Naive thymus-derived CD4-positive, alpha-beta T cell (primary cell): Measurements from ENCODE around the gene ADCY7. TPM values are rescaled to one million over a fixed set of nuclear protein-coding genes. Genes with fewer than 3 reads are reported as not detected.

ENCODE experiments used
- ATAC-seq: fragments of 150-1000 bp; cut with Tn5 transposase; 2 replicates; pipeline ENCODE4 v1.10.0; 2021; ENCODE audit warnings: mild to moderate bottlenecking, moderate library complexity
- CTCF ChIA-PET: fragments of 350-600 bp; sonication (Branson Sonifier 250); formaldehyde crosslinking; loops from one replicate; lab custom pipeline; 2021; ENCODE audit warnings: antibody characterized with exemption; lab: Charles Lee
- POLR2A ChIA-PET: fragments of 350-600 bp; sonication (Branson Sonifier 250); formaldehyde crosslinking; loops from one replicate; lab custom pipeline; 2021; ENCODE audit warnings: antibody characterized with exemption, inconsistent platforms; lab: Charles Lee
- DNase-seq, 9 donors: peaks; one replicate each; pipeline versions ENCODE4 v3.0.0 to v3.0.0-alpha.2; 2020 to 2022; ENCODE audit warnings: mixed read lengths in 1 of 9
- H3K27ac ChIP-seq: one replicate; pipeline ENCODE4 v1.7.0; 2013; ENCODE audit warnings: mild to moderate bottlenecking, low read depth, low read length, moderate library complexity
- H3K27me3 ChIP-seq, 2 donors: one replicate each; pipeline ENCODE4 v1.7.0; 2013; ENCODE audit warnings: low read length in 2 of 2, mild to moderate bottlenecking in 2 of 2, moderate library complexity in 2 of 2; ENCODE audit not compliant: control insufficient read depth in 2 of 2, insufficient read depth in 2 of 2
- H3K36me3 ChIP-seq, 3 experiments: 1 replicate in 2 of 3; 2 replicates in 1 of 3; pipeline ENCODE4 v1.7.0; 2013; ENCODE audit warnings: low read length in 3 of 3, mild to moderate bottlenecking in 3 of 3, moderate library complexity in 1 of 3; ENCODE audit not compliant: insufficient read depth in 3 of 3, control insufficient read depth in 2 of 3
- H3K4me1 ChIP-seq, 2 donors: one replicate each; pipeline ENCODE4 v1.7.0; 2013; ENCODE audit warnings: low read length in 2 of 2, mild to moderate bottlenecking in 2 of 2, moderate library complexity in 1 of 2; ENCODE audit not compliant: control insufficient read depth in 2 of 2, insufficient read depth in 2 of 2
- H3K4me3 ChIP-seq: 2 replicates; pipeline ENCODE4 v1.7.0; 2013; ENCODE audit warnings: mild to moderate bottlenecking, low read length
- H3K9me3 ChIP-seq, 3 experiments: 1 replicate in 2 of 3; 2 replicates in 1 of 3; pipeline ENCODE4 v1.7.0; 2013; ENCODE audit warnings: low read length in 3 of 3; ENCODE audit not compliant: control insufficient read depth in 2 of 3
- H3K27ac Mint-ChIP-seq, 9 donors: one replicate each; pipeline ENCODE4 v1.8.0; 2020 to 2022; ENCODE audit warnings: mixed read lengths in 9 of 9, mild to moderate bottlenecking in 8 of 9, moderate library complexity in 5 of 9, inconsistent platforms in 2 of 9
- H3K27me3 Mint-ChIP-seq, 5 donors: one replicate each; pipeline ENCODE4 v1.8.0; 2021 to 2022; ENCODE audit warnings: mixed read lengths in 5 of 5, mild to moderate bottlenecking in 1 of 5
- H3K36me3 Mint-ChIP-seq, 5 donors: one replicate each; pipeline ENCODE4 v1.8.0; 2020 to 2022; ENCODE audit warnings: mixed read lengths in 5 of 5, mild to moderate bottlenecking in 3 of 5, inconsistent platforms in 1 of 5
- H3K4me1 Mint-ChIP-seq, 7 donors: one replicate each; pipeline ENCODE4 v1.8.0; 2020 to 2022; ENCODE audit warnings: mixed read lengths in 7 of 7, mild to moderate bottlenecking in 3 of 7, inconsistent platforms in 1 of 7
- H3K4me3 Mint-ChIP-seq, 10 donors: one replicate each; pipeline ENCODE4 v1.8.0; 2020 to 2022; ENCODE audit warnings: mild to moderate bottlenecking in 10 of 10, mixed read lengths in 10 of 10, moderate library complexity in 6 of 10, inconsistent platforms in 2 of 10
- H3K9me3 Mint-ChIP-seq, 11 donors: one replicate each; pipeline ENCODE4 v1.8.0; 2020 to 2022; ENCODE audit warnings: mixed read lengths in 11 of 11, mild to moderate bottlenecking in 4 of 11, inconsistent platforms in 1 of 11, moderate library complexity in 1 of 11
- intact Hi-C, 2 donors: fragments of 100-400 bp; cut with micrococcal nuclease; formaldehyde crosslinking; loops; one replicate each; pipeline ENCODE4 v1.15.1; 2023
- polyA plus RNA-seq, 2 donors: library from polyadenylated mRNA; unstranded; fragments of 300-500 nt; fragmentation: Illumina TruSeq; gene quantifications; one replicate each; pipeline ENCODE4 v1.2.3, GENCODE V29; 2021
- total RNA-seq, 6 experiments: library from RNA in 5 of 6; stranded (reverse) in 5 of 6; gene quantifications; 1 replicate in 5 of 6; 2 replicates in 1 of 6; pipeline ENCODE4 v1.2.3 and lab custom pipeline; 2021 to 2026

Gene ADCY7
- total and polyA plus RNA-seq, 7 experiments from 2014 or later: 62.6 to 326 (median 207) TPM

DNA sequence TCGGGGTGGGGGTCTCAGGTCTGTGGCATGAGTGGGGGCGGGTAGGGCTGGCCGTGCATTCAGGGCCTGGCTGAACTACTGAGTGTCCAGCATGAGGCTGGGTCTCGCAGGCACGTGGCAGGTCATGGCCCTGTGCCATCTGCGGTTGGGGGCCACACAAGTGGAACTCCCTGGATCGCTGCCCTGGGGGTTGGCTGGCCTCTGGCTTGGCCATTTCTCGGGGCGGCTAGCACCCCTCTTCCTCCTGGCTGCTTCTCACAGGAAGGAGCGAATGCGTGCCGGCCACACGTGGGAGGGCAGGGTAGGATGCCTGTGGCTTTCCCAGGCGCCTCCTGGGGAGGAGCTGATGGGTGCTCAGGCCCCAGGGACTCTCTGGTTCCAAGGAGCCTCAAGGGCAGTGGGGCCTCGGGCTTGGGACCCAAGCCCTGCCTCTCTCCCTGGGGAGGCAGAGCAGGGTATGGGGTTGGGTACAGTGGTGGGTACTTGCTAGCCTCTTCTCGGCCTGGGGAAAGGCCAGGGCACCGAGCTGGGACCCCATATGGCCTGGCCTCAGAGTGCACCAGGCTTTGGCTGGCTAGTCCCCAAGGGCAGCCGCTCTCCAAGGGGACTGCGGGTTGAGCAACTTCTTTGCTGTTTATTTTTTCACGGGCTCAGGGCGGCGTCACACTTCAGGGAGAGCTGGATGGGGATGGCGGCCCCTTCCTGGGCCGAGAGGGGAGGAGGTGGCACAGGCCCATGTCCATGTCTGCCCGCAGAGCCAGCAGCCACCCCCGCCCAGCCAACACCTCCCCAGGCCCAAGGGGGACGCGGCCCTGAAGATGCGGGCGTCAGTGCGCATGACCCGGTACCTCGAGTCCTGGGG lies 37.5 kb downstream of the ADCY7 start:
- H3K36me3 Mint-ChIP-seq: peaks cover 0 to 13% (median 3%) of the 10 kb centered on the region in 5 donors
- no peaks in the 10 kb centered on the region for H3K9me3 Mint-ChIP-seq
- peaks cover 0 to 95% (median 10%) of the 10 kb centered on the region in 3 experiments for H3K36me3 ChIP-seq
- ATAC-seq: no peak
- no peaks in the 10 kb centered on the region for H3K27me3 ChIP-seq
- H3K27ac Mint-ChIP-seq: peak overlapping the region in 3 of 9 donors; percentile 51 to 81 (median 62)
- H3K27me3 Mint-ChIP-seq: no peaks in the 10 kb centered on the region
- no peaks in the 10 kb centered on the region for H3K4me1 ChIP-seq
- CTCF ChIA-PET: no interaction called here
- H3K4me1 Mint-ChIP-seq: peaks cover 0 to 3% (median 0%) of the 10 kb centered on the region in 7 donors
- H3K4me3 Mint-ChIP-seq: no peak overlapping the region
- H3K27ac ChIP-seq: no peak overlapping the region
- POLR2A ChIA-PET: no interaction called here
- peak in 1 of 9 donors; percentile 2 for DNase-seq
- H3K9me3 ChIP-seq: no peaks in the 10 kb centered on the region
- intact Hi-C loops: no loop called here
- H3K4me3 ChIP-seq: no peak overlapping the region

DNA sequence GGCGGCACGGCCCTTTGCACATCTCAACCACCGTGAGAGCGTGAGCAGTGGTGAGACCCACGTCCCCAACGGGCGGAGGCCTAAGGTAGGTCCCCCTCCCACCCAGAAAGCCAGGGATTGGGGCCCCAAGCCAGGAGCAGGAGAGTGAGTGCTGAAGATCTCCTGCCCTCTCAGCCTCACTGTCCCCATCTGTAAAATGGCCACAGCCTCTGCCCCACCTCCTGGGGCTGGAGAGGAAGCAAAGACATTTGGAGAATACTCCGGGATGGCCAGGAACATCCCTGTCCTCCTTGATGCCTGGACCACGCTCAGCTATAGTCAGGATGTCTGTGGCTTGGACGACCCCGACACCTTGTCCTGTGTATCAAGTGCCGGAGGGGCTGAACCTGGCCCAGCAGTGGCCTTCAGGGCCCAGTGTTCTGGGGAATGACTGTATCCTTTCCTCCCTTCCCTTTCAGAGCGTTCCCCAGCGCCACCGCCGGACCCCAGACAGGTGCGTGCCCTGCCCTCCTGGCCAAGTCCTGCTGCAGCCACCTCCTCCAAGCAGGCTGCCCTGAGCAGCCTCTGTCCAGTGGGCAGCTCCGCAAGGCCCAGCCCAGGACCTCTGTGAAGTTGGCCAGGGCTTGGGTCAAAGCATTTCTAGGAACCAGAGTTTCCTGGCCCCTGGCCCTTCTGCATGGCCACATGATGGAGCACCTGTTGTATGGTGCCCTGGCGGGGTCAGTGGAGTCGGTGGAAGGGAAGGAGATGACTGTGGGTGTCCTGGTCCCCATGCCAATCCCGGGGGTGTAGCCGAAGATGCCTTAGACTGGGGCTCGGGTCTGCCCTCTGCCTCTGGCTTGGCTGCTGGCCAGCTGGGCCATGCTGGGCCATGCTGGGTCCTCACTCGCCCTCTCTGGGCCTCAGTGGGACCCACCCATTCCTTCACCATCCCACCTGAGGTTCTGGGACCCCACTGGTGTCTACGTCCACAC lies 38.4 kb downstream of the ADCY7 start:
- H3K27me3 ChIP-seq: no peaks in the 10 kb centered on the region
- no peaks in the 10 kb centered on the region for H3K9me3 Mint-ChIP-seq
- H3K4me3 ChIP-seq: no peak overlapping the region
- H3K4me1 ChIP-seq: no peaks in the 10 kb centered on the region
- H3K27me3 Mint-ChIP-seq: no peaks in the 10 kb centered on the region
- H3K4me3 Mint-ChIP-seq: no peak overlapping the region
- peak overlapping the region in 3 of 9 donors; percentile 8 to 20 (median 9) for H3K27ac Mint-ChIP-seq
- POLR2A ChIA-PET: interaction anchor here (0.5 kb wide), 1 partner anchor 26 kb away, joined by 5 read pairs; no protein-coding TSS in a partner anchor
- peaks cover 0 to 15% (median 3%) of the 10 kb centered on the region in 5 donors for H3K36me3 Mint-ChIP-seq
- DNase-seq: peak in 1 of 9 donors; percentile 4
- H3K27ac ChIP-seq: no peak overlapping the region
- peaks cover 0 to 3% (median 0%) of the 10 kb centered on the region in 7 donors for H3K4me1 Mint-ChIP-seq
- no peaks in the 10 kb centered on the region for H3K9me3 ChIP-seq
- CTCF ChIA-PET: interaction anchor here (1.2 kb wide), 1 partner anchor 30 kb away, joined by 4 read pairs; no protein-coding TSS in a partner anchor
- no peak for ATAC-seq
- intact Hi-C loops: no loop called here
- H3K36me3 ChIP-seq: peaks cover 0 to 95% (median 6%) of the 10 kb centered on the region in 3 experiments

DNA sequence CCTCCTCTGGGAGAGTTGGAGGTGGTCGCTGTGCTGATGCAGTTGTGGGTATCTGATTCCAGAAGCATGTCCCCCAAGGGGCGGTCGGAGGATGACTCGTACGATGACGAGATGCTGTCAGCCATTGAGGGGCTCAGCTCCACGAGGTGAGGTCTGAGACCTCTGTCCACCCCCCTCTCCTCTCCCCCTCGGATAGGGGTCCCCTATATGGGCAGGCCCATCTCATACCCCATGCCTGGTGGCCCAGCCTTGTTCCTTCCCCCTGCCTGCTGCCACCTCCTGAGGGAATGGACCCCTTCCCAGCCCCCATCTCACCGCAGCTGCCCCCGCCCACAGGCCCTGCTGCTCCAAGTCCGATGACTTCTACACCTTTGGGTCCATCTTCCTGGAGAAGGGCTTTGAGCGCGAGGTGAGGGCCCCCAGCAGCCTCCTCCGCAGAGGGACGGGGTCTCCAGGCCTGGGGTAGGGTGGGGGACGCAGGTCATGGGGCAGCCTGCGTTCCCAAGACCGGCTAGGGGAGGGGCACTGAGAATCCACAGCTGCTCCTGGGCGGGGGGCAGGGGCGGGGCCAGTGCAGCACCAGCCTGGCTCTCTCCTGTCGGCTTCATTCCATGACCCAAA lies 39.2 kb downstream of the ADCY7 start:
- Mint-ChIP-seq H3K4me1 (peaks cover 0 to 8% (median 5%) of the 10 kb centered on the region in 7 donors), H3K27ac (peak overlapping the region in 1 of 9 donors; percentile 66), H3K9me3 (no peaks in the 10 kb centered on the region), H3K27me3 (no peaks in the 10 kb centered on the region), H3K4me3 (no peak overlapping the region), H3K36me3 (peaks cover 0 to 21% (median 7%) of the 10 kb centered on the region in 5 donors)
- no peak for ATAC-seq
- Histone ChIP-seq H3K4me3 (no peak overlapping the region), H3K4me1 (no peaks in the 10 kb centered on the region), H3K27me3 (no peaks in the 10 kb centered on the region), H3K27ac (no peak overlapping the region), H3K9me3 (no peaks in the 10 kb centered on the region), H3K36me3 (peaks cover 0 to 97% (median 4%) of the 10 kb centered on the region in 3 experiments)
- POLR2A ChIA-PET: interaction anchor here (1.1 kb wide), 1 partner anchor 32 kb away, joined by 3 read pairs; no protein-coding TSS in a partner anchor
- intact Hi-C loops: no loop called here
- CTCF ChIA-PET: interaction anchor here (1.2 kb wide), 1 partner anchor 31 kb away, joined by 4 read pairs; no protein-coding TSS in a partner anchor
- DNase-seq: peak in 1 of 9 donors; percentile 8

DNA sequence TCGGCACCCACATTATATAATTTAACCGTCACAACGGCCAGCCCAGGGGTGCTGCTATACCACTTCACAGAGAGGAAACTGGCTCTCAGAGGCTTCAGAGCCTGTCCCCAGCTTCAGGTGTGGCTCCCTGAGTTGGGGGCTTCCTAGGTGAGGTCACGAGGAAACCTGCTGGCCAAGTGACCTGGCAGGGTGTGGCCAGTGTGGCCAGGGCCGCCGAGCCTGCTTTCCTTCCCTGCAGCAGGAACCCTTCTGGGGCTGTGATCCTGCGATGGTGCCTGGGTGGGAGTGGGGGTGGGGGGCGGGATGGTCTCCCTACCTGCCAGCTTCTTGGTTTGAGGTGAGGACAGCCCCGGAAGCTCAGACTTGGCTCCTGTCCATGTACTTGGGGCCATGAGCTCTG lies 39.9 kb downstream of the ADCY7 start:
- intact Hi-C loops: no loop called here
- no peaks in the 10 kb centered on the region for H3K4me1 ChIP-seq
- no peak overlapping the region for H3K4me3 ChIP-seq
- no peaks in the 10 kb centered on the region for H3K27me3 ChIP-seq
- POLR2A ChIA-PET: interaction anchor here (0.7 to 1.1 kb wide), 3 partner anchors 31 to 361 kb away, joined by 3 read pairs; no protein-coding TSS in a partner anchor
- Mint-ChIP-seq H3K9me3 (no peaks in the 10 kb centered on the region), H3K4me3 (no peak overlapping the region), H3K27me3 (no peaks in the 10 kb centered on the region), H3K4me1 (peaks cover 0 to 8% (median 5%) of the 10 kb centered on the region in 7 donors), H3K27ac (peak overlapping the region in 6 of 9 donors; percentile 32 to 67 (median 50)), H3K36me3 (peaks cover 0 to 21% (median 7%) of the 10 kb centered on the region in 5 donors)
- H3K36me3 ChIP-seq: peaks cover 0 to 97% (median 3%) of the 10 kb centered on the region in 3 experiments
- ATAC-seq (no peak), DNase-seq (peak in 2 of 9 donors; percentile 0 to 16)
- H3K27ac ChIP-seq: no peak overlapping the region
- CTCF ChIA-PET: interaction anchor here (1.2 kb wide), 1 partner anchor 32 kb away, joined by 4 read pairs; no protein-coding TSS in a partner anchor
- no peaks in the 10 kb centered on the region for H3K9me3 ChIP-seq

DNA sequence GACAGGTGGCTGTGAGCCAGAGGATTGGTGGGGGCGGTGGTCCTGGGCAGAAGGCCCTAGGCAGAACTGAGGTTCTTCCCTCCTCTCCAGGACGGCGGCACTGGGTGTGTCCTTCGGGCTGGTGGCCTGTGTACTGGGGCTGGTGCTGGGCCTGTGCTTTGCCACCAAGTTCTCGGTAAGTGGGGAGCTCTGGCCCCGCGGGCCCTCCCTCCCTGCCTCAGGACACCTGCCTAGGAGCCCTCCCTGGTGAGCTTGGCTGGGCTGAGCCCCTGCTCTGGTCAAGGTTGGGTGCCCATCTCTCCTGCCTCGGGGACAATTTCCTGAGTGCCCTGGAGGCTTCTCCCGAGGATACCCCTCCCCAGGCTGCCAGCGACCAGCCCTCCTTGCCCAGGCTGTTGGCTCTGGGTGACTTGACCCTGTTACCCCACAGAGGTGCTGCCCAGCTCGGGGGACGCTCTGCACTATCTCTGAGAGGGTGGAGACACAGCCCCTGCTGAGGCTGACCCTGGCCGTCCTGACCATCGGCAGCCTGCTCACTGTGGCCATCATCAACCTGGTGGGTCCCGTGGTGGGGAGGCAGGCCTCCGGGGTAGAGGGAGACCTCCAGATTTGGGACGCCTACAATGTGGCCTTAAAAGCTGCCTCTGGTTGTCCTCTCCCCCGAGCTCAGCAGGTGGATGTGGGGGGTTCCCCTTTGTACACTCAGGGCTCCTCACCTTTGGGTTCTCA lies 42.0 kb downstream of the ADCY7 start:
- Histone ChIP-seq H3K9me3 (no peaks in the 10 kb centered on the region), H3K4me3 (no peak overlapping the region), H3K27ac (no peak overlapping the region), H3K27me3 (no peaks in the 10 kb centered on the region), H3K36me3 (peaks cover 3 to 97% (median 3%) of the 10 kb centered on the region in 3 experiments), H3K4me1 (no peaks in the 10 kb centered on the region)
- no peaks in the 10 kb centered on the region for H3K9me3 Mint-ChIP-seq
- DNase-seq (peak in 2 of 9 donors; percentile 4 to 7), ATAC-seq (no peak)
- no peak overlapping the region for H3K4me3 Mint-ChIP-seq
- CTCF ChIA-PET: interaction anchor here (1.7 kb wide), 1 partner anchor 14 kb away, joined by 6 read pairs; no protein-coding TSS in a partner anchor
- POLR2A ChIA-PET: interaction anchor here (1.8 kb wide), 1 partner anchor 14 kb away, joined by 4 read pairs; no protein-coding TSS in a partner anchor
- peak overlapping the region in 3 of 9 donors; percentile 43 to 82 (median 70) for H3K27ac Mint-ChIP-seq
- intact Hi-C loops: no loop called here
- H3K36me3 Mint-ChIP-seq: peaks cover 0 to 19% (median 12%) of the 10 kb centered on the region in 5 donors
- no peaks in the 10 kb centered on the region for H3K27me3 Mint-ChIP-seq
- H3K4me1 Mint-ChIP-seq: peaks cover 9 to 21% (median 13%) of the 10 kb centered on the region in 7 donors
